PC-3 (cell line): ENCODE measurements around the gene PFKL. TPM values are rescaled to one million over a fixed set of nuclear protein-coding genes. Genes with fewer than 3 reads are reported as not detected.
"Not testable (repeated sequence)": the region's sequence is repeated elsewhere in the genome, so short reads cannot be mapped to it uniquely, and the experiment has no call there.

ENCODE experiments used
- ATAC-seq: fragments of 200-7000 bp; cut with Tn5 transposase; 2 replicates; pipeline ENCODE4 v1.9.1; 2020; ENCODE audit warnings: mild to moderate bottlenecking, moderate library complexity
- BruUV-seq: library from RNA; stranded (reverse); fragments of 400-500 nt; replicated peaks from 2 replicates; lab custom pipeline; 2021; lab: Mats Ljungman, UMichigan
- CTCF ChIA-PET: fragments of 300-600 bp; sonication (Branson Sonifier 250); formaldehyde crosslinking; loops from one replicate; lab custom pipeline; 2022; ENCODE audit warnings: antibody characterized with exemption; lab: Charles Lee
- POLR2A ChIA-PET: fragments of 300-600 bp; sonication (Branson Sonifier 250); formaldehyde crosslinking; loops from one replicate; lab custom pipeline; 2022; ENCODE audit warnings: antibody characterized with exemption; ENCODE audit not compliant: unreplicated experiment; lab: Charles Lee
- DNase-seq: peaks from one replicate; pipeline ENCODE4 v3.0.0-alpha.2; 2015
- H2AFZ ChIP-seq: fragments of 300-600 bp; sonication (generic); 2 replicates; pipeline ENCODE4 v1.6.0; 2016; ENCODE audit warnings: antibody characterized with exemption, low read length
- H3F3A ChIP-seq: fragments of 300-600 bp; sonication (generic); one replicate; pipeline ENCODE4 v1.6.0; 2017; ENCODE audit warnings: antibody characterized with exemption, low read length, control low read depth, mild to moderate bottlenecking; ENCODE audit not compliant: unreplicated experiment
- H3K27ac ChIP-seq: fragments of 300-600 bp; sonication (generic); 2 replicates; pipeline ENCODE4 v1.5.1; 2016; ENCODE audit warnings: mild to moderate bottlenecking, low read length
- H3K27me3 ChIP-seq: fragments of 300-600 bp; sonication (generic); 2 replicates; pipeline ENCODE4 v1.6.1; 2016; ENCODE audit warnings: low read length, mixed read lengths
- H3K36me3 ChIP-seq: fragments of 300-600 bp; sonication (generic); 2 replicates; pipeline ENCODE4 v1.6.1; 2016; ENCODE audit warnings: low read depth, mixed run types, low read length, mixed read lengths
- H3K4me1 ChIP-seq: fragments of 300-600 bp; sonication (generic); 2 replicates; pipeline ENCODE4 v1.5.1; 2016; ENCODE audit warnings: low read length; ENCODE audit not compliant: insufficient read depth
- H3K4me2 ChIP-seq: fragments of 300-600 bp; sonication (generic); 2 replicates; pipeline ENCODE4 v1.6.0; 2016; ENCODE audit warnings: low read length
- H3K4me3 ChIP-seq: fragments of 300-600 bp; sonication (generic); 2 replicates; pipeline ENCODE4 v1.5.1; 2016; ENCODE audit warnings: mild to moderate bottlenecking, low read length, mixed read lengths
- H3K79me2 ChIP-seq: fragments of 300-600 bp; sonication (generic); 2 replicates; pipeline ENCODE4 v1.6.1; 2017; ENCODE audit warnings: low read length, mixed read lengths
- H3K9ac ChIP-seq: fragments of 300-600 bp; sonication (generic); 2 replicates; pipeline ENCODE4 v1.6.0; 2016; ENCODE audit warnings: mild to moderate bottlenecking, low read length
- H3K9me2 ChIP-seq: fragments of 300-600 bp; sonication (generic); replicated peaks from 2 replicates; pipeline ENCODE4 v1.6.1; 2016; ENCODE audit warnings: mixed run types, low read length, mixed read lengths
- H3K9me3 ChIP-seq: fragments of 300-600 bp; sonication (generic); 2 replicates; pipeline ENCODE4 v1.6.1; 2016; ENCODE audit warnings: low read length, mixed read lengths
- H4K20me1 ChIP-seq: fragments of 300-600 bp; sonication (generic); 2 replicates; pipeline ENCODE4 v1.6.1; 2016; ENCODE audit warnings: low read length, mixed read lengths
- EZH2 ChIP-seq: fragments of 300-600 bp; sonication (generic); IDR thresholded peaks from one replicate; pipeline ENCODE4 v1.6.1; 2017; ENCODE audit warnings: antibody characterized with exemption, mild to moderate bottlenecking, low read length; ENCODE audit not compliant: unreplicated experiment
- EZH2phosphoT487 ChIP-seq: fragments of 300-600 bp; sonication (generic); IDR thresholded peaks from 2 replicates; pipeline ENCODE4 v1.6.1; 2018; ENCODE audit warnings: mild to moderate bottlenecking, antibody characterized with exemption, low read length, borderline replicate concordance
- intact Hi-C: fragments of 100-400 bp; cut with micrococcal nuclease; formaldehyde crosslinking; loops from 2 replicates; pipeline ENCODE4 v1.9.0; 2023
- total RNA-seq: library from RNA; depleted of rRNA; stranded (reverse); fragments of >200 nt; gene quantifications from 2 replicates; pipeline ENCODE4 v1.2.3, GENCODE V29; 2014
- TF ChIP-seq, protein P1 (sequence below): fragments of 300-600 bp; sonication (generic); conservative IDR thresholded peaks from 2 replicates; pipeline ENCODE4 v1.5.1; 2017; ENCODE audit warnings: antibody characterized with exemption, low read depth, mild to moderate bottlenecking, low read length

The PFKL gene
- total RNA-seq, 1 experiment from 2014 or later = 223 TPM

DNA sequence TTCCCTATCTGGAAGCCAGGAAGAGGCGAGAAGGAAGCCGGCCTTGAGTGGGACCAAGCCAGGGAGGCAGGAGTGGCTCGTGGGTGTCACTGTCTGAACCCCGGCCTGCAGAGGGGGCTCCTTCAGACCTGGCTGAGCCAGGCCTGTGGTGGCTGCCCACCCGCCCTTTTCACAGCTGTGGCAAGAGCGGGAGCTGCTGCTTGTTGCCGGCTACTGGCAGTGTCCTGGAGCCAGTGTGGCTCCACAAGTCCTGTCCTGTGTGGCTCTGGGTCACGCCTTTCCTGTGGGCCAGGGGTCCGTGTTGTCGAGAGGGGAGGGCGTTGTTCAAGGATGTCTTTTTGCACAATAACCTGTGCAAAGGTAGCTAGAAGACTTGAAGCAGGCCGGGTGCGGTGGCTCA, 1.3 kb downstream of the PFKL start:
- POLR2A ChIA-PET = no interaction called here
- Histone ChIP-seq H4K20me1 (peaks cover 32% of the 10 kb centered on the region), H3K4me2 (peak overlapping the region; percentile 100), H3K79me2 (peaks cover 57% of the 10 kb centered on the region), H3K4me3 (peak overlapping the region; percentile 85), H3K9ac (peak overlapping the region; percentile 84), H3K27me3 (no peaks in the 10 kb centered on the region), H3K4me1 (peaks cover 36% of the 10 kb centered on the region), H3K27ac (no peak overlapping the region), H3K36me3 (no peaks in the 10 kb centered on the region), H3F3A (no peaks in the 10 kb centered on the region), H3K9me2 (no peaks in the 10 kb centered on the region), H2AFZ (no peak overlapping the region), H3K9me3 (no peaks in the 10 kb centered on the region)
- no TSS peak for BruUV-seq
- TF ChIP-seq EZH2 (no peak), EZH2phosphoT487 (no peak)
- TF ChIP-seq, protein P1, sequence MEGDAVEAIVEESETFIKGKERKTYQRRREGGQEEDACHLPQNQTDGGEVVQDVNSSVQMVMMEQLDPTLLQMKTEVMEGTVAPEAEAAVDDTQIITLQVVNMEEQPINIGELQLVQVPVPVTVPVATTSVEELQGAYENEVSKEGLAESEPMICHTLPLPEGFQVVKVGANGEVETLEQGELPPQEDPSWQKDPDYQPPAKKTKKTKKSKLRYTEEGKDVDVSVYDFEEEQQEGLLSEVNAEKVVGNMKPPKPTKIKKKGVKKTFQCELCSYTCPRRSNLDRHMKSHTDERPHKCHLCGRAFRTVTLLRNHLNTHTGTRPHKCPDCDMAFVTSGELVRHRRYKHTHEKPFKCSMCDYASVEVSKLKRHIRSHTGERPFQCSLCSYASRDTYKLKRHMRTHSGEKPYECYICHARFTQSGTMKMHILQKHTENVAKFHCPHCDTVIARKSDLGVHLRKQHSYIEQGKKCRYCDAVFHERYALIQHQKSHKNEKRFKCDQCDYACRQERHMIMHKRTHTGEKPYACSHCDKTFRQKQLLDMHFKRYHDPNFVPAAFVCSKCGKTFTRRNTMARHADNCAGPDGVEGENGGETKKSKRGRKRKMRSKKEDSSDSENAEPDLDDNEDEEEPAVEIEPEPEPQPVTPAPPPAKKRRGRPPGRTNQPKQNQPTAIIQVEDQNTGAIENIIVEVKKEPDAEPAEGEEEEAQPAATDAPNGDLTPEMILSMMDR = no peak
- DNase-seq (no peak), ATAC-seq (no peak)
- intact Hi-C loops = no loop called here
- CTCF ChIA-PET = interaction anchor here (0.6 kb wide), 1 partner anchor 632 kb away, joined by 3 read pairs; no protein-coding TSS in a partner anchor

DNA sequence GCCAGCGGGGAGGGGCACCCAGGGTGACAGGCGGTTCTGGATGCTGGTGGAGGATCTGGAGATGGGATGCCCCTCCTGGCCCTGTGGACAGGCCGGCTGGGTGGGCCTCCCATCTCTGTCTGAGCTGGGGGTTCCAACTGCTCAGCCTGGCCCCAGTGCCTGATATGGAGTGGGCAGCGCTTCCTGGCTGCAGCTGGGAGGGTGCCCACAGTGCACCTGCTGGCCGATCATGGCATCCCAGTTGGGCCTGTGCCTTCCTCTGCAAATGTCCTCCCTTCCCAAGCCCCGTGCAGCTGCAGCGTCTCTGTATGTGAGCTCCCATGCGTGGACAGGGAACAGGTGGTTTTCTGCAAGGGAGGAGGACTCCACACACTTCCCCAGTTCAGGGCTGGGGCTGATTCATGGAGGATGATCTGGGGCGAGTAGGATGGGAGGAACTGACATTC, 2.1 kb downstream of the PFKL start:
- Histone ChIP-seq H3K79me2 (peaks cover 62% of the 10 kb centered on the region), H3K27ac (no peak overlapping the region), H3K4me2 (peak overlapping the region; percentile 100), H4K20me1 (peaks cover 32% of the 10 kb centered on the region), H3K9ac (no peak overlapping the region), H3K9me2 (no peaks in the 10 kb centered on the region), H3K27me3 (no peaks in the 10 kb centered on the region), H3K4me3 (peak overlapping the region; percentile 85; the same call in 1 of the 2 replicates), H2AFZ (no peak overlapping the region), H3K4me1 (peaks cover 36% of the 10 kb centered on the region), H3K9me3 (no peaks in the 10 kb centered on the region), H3F3A (no peaks in the 10 kb centered on the region), H3K36me3 (peaks cover 5% of the 10 kb centered on the region; the same call in 1 of the 2 replicates)
- DNase-seq = peak; percentile 10
- CTCF ChIA-PET = interaction anchor here (0.5 kb wide), 1 partner anchor 422 kb away, joined by 4 read pairs; no protein-coding TSS in a partner anchor
- no TSS peak for BruUV-seq
- TF ChIP-seq EZH2 = no peak
- intact Hi-C loops = no loop called here
- POLR2A ChIA-PET = no interaction called here
- ATAC-seq = no peak

DNA sequence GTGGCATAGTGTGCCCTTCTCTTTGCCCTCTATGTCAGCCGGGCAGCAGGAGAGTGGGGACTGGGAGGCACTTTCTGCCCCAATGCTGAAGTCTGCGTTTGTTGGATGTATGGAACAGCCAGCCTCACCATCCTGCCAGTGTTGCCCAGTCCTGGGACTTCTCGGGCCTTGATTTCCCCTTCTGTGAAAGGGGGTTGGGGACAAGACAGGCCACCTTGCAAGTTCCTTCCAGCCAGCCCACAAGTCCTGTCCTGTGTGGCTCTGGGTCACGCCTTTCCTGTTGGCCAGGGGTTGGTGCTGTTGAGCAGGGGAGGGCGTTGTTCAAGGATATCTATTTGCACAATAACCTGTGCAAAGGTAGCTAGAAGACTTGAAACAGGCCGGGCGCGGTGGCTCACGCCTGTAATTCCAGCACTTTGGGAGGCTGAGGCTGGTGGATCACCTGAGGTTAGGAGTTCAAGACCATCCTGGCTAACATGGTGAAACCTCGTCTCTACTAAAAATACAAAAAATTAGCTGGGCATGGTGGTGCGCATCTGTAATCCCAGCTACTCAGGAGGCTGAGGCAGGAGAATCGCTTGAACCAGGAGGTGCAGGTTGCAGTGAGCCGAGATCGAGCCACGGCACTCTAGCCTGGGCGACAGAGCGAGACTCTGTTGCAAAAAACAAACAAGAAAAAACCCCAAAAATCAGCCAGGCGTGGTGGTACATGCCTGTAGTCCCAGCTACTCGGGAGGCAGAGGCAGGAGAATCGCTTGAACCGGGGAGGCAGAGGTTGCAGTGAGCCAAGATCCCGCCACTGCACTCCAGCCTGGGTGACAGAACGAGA, 2.9 kb downstream of the PFKL start:
- BruUV-seq, ATAC-seq, intact Hi-C loops, H3K27me3 ChIP-seq, H3K4me3 ChIP-seq, H3F3A ChIP-seq, H3K9me3 ChIP-seq, H3K27ac ChIP-seq, H3K9me2 ChIP-seq, H3K9ac ChIP-seq, H2AFZ ChIP-seq, POLR2A ChIA-PET: not testable (repeated sequence)
- peaks cover 32% of the 10 kb centered on the region for H3K4me1 ChIP-seq
- peaks cover 32% of the 10 kb centered on the region for H4K20me1 ChIP-seq
- peaks cover 10% of the 10 kb centered on the region for H3K36me3 ChIP-seq
- TF ChIP-seq, protein P1 = peak; percentile 45; the same call in 1 of the 2 replicates
- peak overlapping the region; percentile 100; the same call in 1 of the 2 replicates for H3K4me2 ChIP-seq
- DNase-seq = peak; percentile 62
- H3K79me2 ChIP-seq = peaks cover 62% of the 10 kb centered on the region
- CTCF ChIA-PET = interaction anchor here (0.5 kb wide), 1 partner anchor 423 kb away, joined by 4 read pairs; no protein-coding TSS in a partner anchor
